H9 (cell line): Measurements from ENCODE around the gene IQSEC1. TPM values are rescaled to one million over a fixed set of nuclear protein-coding genes. Genes with fewer than 3 reads are reported as not detected.

ENCODE experiments used
- DNase-seq: peaks from one replicate; pipeline ENCODE4 v3.0.0-alpha.2; 2017
- H2AFZ ChIP-seq: one replicate; pipeline ENCODE4 v1.6.1; 2013; ENCODE audit warnings: mild to moderate bottlenecking, low read length, control low read depth, moderate library complexity
- H2AK5ac ChIP-seq: 2 replicates; pipeline ENCODE4 v1.6.1; 2013; ENCODE audit warnings: low read length, control low read depth, mixed read lengths; ENCODE audit not compliant: insufficient read length
- H2BK120ac ChIP-seq: one replicate; pipeline ENCODE4 v1.6.1; 2013; ENCODE audit warnings: low read depth, mild to moderate bottlenecking, low read length, control low read depth, inconsistent platforms; ENCODE audit not compliant: poor library complexity, severe bottlenecking
- H2BK12ac ChIP-seq: 2 replicates; pipeline ENCODE4 v1.6.1; 2013; ENCODE audit warnings: low read length, control low read depth, mixed read lengths, low read depth; ENCODE audit not compliant: insufficient read length
- H2BK15ac ChIP-seq: 2 replicates; pipeline ENCODE4 v1.6.1; 2013; ENCODE audit warnings: low read depth, low read length, control low read depth
- H2BK20ac ChIP-seq: one replicate; pipeline ENCODE4 v1.6.1; 2013; ENCODE audit warnings: low read depth, mild to moderate bottlenecking, low read length, control low read depth, inconsistent platforms; ENCODE audit not compliant: poor library complexity, severe bottlenecking
- H2BK5ac ChIP-seq: 2 replicates; pipeline ENCODE4 v1.6.1; 2013; ENCODE audit warnings: low read length, control low read depth, mixed read lengths; ENCODE audit not compliant: insufficient read length
- H3K14ac ChIP-seq: 2 replicates; pipeline ENCODE4 v1.6.1; 2013; ENCODE audit warnings: low read length, control low read depth; ENCODE audit not compliant: insufficient read depth
- H3K18ac ChIP-seq: 2 replicates; pipeline ENCODE4 v1.6.1; 2013; ENCODE audit warnings: low read depth, mild to moderate bottlenecking, mixed read lengths, low read length, control low read depth; ENCODE audit not compliant: insufficient read length
- H3K23ac ChIP-seq: 2 replicates; pipeline ENCODE4 v1.6.1; 2013; ENCODE audit warnings: low read length, control low read depth, mixed read lengths, low read depth; ENCODE audit not compliant: insufficient read length
- H3K23me2 ChIP-seq: 2 replicates; pipeline ENCODE4 v1.6.1; 2013; ENCODE audit warnings: low read depth, mild to moderate bottlenecking, mixed read lengths, low read length, control low read depth; ENCODE audit not compliant: insufficient read length, poor library complexity, severe bottlenecking
- H3K27ac ChIP-seq: 2 replicates; pipeline ENCODE4 v1.5.1; 2013; ENCODE audit warnings: low read length, control low read depth, mixed read lengths, low read depth; ENCODE audit not compliant: insufficient read length
- H3K27me3 ChIP-seq: 2 replicates; pipeline ENCODE4 v1.6.1; 2013; ENCODE audit warnings: low read length, control low read depth, inconsistent platforms; ENCODE audit not compliant: insufficient read depth
- H3K4ac ChIP-seq: 2 replicates; pipeline ENCODE4 v1.6.1; 2013; ENCODE audit warnings: low read depth, mild to moderate bottlenecking, control low read depth, inconsistent platforms, low read length, moderate library complexity
- H3K4me1 ChIP-seq: 2 replicates; pipeline ENCODE4 v1.6.1; 2013; ENCODE audit warnings: low read length, control low read depth, inconsistent platforms; ENCODE audit not compliant: insufficient read depth
- H3K4me2 ChIP-seq: 2 replicates; pipeline ENCODE4 v1.6.1; 2013; ENCODE audit warnings: low read length, control low read depth, mixed read lengths; ENCODE audit not compliant: insufficient read length, insufficient read depth
- H3K56ac ChIP-seq: 2 replicates; pipeline ENCODE4 v1.6.1; 2013; ENCODE audit warnings: low read depth, mild to moderate bottlenecking, mixed read lengths, low read length, control low read depth; ENCODE audit not compliant: insufficient read length
- H3K79me1 ChIP-seq: 2 replicates; pipeline ENCODE4 v1.6.1; 2013; ENCODE audit warnings: low read depth, mild to moderate bottlenecking, moderate library complexity, low read length, control low read depth, inconsistent platforms; ENCODE audit not compliant: insufficient read depth, poor library complexity, severe bottlenecking
- H3K79me2 ChIP-seq: 2 replicates; pipeline ENCODE4 v1.6.1; 2013; ENCODE audit warnings: low read length, control low read depth, inconsistent platforms; ENCODE audit not compliant: insufficient read depth
- H3K9ac ChIP-seq: 2 replicates; pipeline ENCODE4 v1.6.1; 2013; ENCODE audit warnings: low read length, control low read depth, mixed read lengths; ENCODE audit not compliant: insufficient read length; ENCODE audit errors: extremely low read depth
- H3K9me3 ChIP-seq: one replicate; pipeline ENCODE4 v1.6.1; 2013; ENCODE audit warnings: low read depth, low read length, inconsistent platforms; ENCODE audit not compliant: control insufficient read depth
- H3T11ph ChIP-seq: one replicate; pipeline ENCODE4 v1.6.1; 2013; ENCODE audit warnings: mild to moderate bottlenecking, low read length, control low read depth, inconsistent platforms
- H4K20me1 ChIP-seq: one replicate; pipeline ENCODE4 v1.6.1; 2013; ENCODE audit not compliant: control insufficient read depth, insufficient read length, insufficient read depth
- H4K5ac ChIP-seq: 2 replicates; pipeline ENCODE4 v1.6.1; 2013; ENCODE audit warnings: low read depth, mild to moderate bottlenecking, mixed read lengths, low read length, control low read depth; ENCODE audit not compliant: insufficient read length
- H4K8ac ChIP-seq: replicated peaks from 2 replicates; pipeline ENCODE4 v1.6.1; 2013; ENCODE audit warnings: low read length, control low read depth, mixed read lengths, low read depth; ENCODE audit not compliant: insufficient read length
- H4K91ac ChIP-seq: 2 replicates; pipeline ENCODE4 v1.6.1; 2013; ENCODE audit warnings: low read depth, mild to moderate bottlenecking, moderate library complexity, mixed read lengths, low read length, control low read depth; ENCODE audit not compliant: insufficient read length
- H3K27ac Mint-ChIP-seq, 3 experiments: 2 replicates in 2 of 3; 3 replicates in 1 of 3; pipeline ENCODE4 v1.8.0; 2020 to 2021; ENCODE audit warnings: mixed read lengths in 3 of 3, mild to moderate bottlenecking in 1 of 3, moderate library complexity in 1 of 3
- H3K27me3 Mint-ChIP-seq: 2 replicates; pipeline ENCODE4 v1.8.0; 2021; ENCODE audit warnings: low read depth, mild to moderate bottlenecking, moderate library complexity, mixed read lengths
- H3K36me3 Mint-ChIP-seq, 3 experiments: 2 replicates in 2 of 3; 3 replicates in 1 of 3; pipeline ENCODE4 v1.8.0; 2020 to 2021; ENCODE audit warnings: low read depth in 3 of 3, mixed read lengths in 3 of 3; ENCODE audit not compliant: insufficient read depth in 1 of 3
- H3K4me1 Mint-ChIP-seq, 2 experiments: 2 replicates each; pipeline ENCODE4 v1.8.0; 2020; ENCODE audit warnings: mixed read lengths in 2 of 2
- H3K4me3 Mint-ChIP-seq, 2 experiments: 2 replicates in 1 of 2; 3 replicates in 1 of 2; pipeline ENCODE4 v1.8.0; 2020 to 2021; ENCODE audit warnings: mild to moderate bottlenecking in 2 of 2, mixed read lengths in 2 of 2, moderate library complexity in 1 of 2
- H3K9me3 Mint-ChIP-seq, 2 experiments: 2 replicates in 1 of 2; 3 replicates in 1 of 2; pipeline ENCODE4 v1.8.0; 2020; ENCODE audit warnings: mild to moderate bottlenecking in 2 of 2, mixed read lengths in 2 of 2, moderate library complexity in 1 of 2
- WGBS: extraction: QIAGEN DNeasy Blood & Tissue Kit; methylation state at CpG from one replicate; pipeline ENCODE4 v1.1.7; 2013; ENCODE audit warnings: missing lambda C conversion rate, low lambda C conversion rate, mixed read lengths; ENCODE audit not compliant: insufficient read length; ENCODE audit errors: extremely low coverage; 5-methylcytosine and 5-hydroxymethylcytosine counted together
- total RNA-seq: library from RNA; stranded (reverse); gene quantifications from 2 replicates; pipeline ENCODE4 v1.2.1, GENCODE V29; 2021
- TF ChIP-seq, protein P1 (sequence below): fragments of 200-600 bp; sonication (generic); conservative IDR thresholded peaks from 3 replicates; pipeline ENCODE4 v1.8.0; 2021; ENCODE audit warnings: antibody characterized with exemption, mild to moderate bottlenecking

Gene IQSEC1
- total RNA-seq, 1 experiment from 2014 or later: 19.1 TPM

DNA sequence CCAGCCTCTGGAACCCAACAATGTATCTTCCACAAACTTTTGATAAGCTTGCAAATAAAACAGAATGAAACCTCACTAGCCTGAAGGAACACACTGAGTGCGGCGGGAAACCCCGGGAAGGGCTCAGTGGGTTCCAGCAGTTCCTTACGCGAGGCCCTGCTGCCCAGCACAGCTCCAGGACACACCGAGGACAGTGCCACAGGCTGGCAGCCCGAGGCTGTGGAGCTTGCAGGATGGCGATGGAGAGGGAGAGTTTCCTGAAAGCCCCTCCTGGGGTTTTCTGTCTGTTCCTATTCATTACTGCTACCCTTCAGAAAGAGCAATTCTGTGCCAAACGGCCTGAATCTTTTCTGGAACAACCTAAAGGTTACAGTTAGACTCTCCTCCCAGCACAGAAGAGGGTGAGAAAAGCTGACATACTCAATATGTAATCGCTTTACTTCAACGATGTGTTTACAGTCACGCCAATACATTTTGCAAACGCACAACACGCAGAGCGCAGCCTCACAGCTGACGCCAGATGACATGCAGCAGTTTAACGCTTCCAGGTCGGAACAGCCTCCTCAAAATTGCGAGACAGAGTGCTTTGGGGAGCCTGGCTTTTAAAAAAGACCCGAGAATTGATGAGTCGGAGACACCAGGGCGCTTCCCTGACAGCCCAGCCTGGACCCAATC is 174.8 kb downstream of the IQSEC1 start:
- Mint-ChIP-seq H3K4me1 (peaks cover 12 to 17% of the 10 kb centered on the region in 2 experiments), H3K9me3 (no peaks in the 10 kb centered on the region), H3K4me3 (no peak overlapping the region), H3K36me3 (peaks cover 6 to 12% (median 11%) of the 10 kb centered on the region in 3 experiments), H3K27ac (peak overlapping the region in 1 of 3 experiments; percentile 57; a peak in 2 of 7 replicates), H3K27me3 (peaks cover 16% of the 10 kb centered on the region)
- no peaks in the 10 kb centered on the region for H3K79me1 ChIP-seq
- no peak overlapping the region for H2BK20ac ChIP-seq
- H3K9ac ChIP-seq: no peak overlapping the region
- H3T11ph ChIP-seq: no peak overlapping the region
- H3K18ac ChIP-seq: no peak overlapping the region
- H4K5ac ChIP-seq: no peak overlapping the region
- no peak overlapping the region for H4K8ac ChIP-seq
- DNase-seq: no peak
- no peak overlapping the region for H2BK120ac ChIP-seq
- no peaks in the 10 kb centered on the region for H3K27me3 ChIP-seq
- H3K79me2 ChIP-seq: no peaks in the 10 kb centered on the region
- H3K23me2 ChIP-seq: no peaks in the 10 kb centered on the region
- H2BK15ac ChIP-seq: no peak overlapping the region
- TF ChIP-seq, protein P1, sequence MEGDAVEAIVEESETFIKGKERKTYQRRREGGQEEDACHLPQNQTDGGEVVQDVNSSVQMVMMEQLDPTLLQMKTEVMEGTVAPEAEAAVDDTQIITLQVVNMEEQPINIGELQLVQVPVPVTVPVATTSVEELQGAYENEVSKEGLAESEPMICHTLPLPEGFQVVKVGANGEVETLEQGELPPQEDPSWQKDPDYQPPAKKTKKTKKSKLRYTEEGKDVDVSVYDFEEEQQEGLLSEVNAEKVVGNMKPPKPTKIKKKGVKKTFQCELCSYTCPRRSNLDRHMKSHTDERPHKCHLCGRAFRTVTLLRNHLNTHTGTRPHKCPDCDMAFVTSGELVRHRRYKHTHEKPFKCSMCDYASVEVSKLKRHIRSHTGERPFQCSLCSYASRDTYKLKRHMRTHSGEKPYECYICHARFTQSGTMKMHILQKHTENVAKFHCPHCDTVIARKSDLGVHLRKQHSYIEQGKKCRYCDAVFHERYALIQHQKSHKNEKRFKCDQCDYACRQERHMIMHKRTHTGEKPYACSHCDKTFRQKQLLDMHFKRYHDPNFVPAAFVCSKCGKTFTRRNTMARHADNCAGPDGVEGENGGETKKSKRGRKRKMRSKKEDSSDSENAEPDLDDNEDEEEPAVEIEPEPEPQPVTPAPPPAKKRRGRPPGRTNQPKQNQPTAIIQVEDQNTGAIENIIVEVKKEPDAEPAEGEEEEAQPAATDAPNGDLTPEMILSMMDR: no peak
- no CpG with 5 or more reads among the region's 22 CpGs for WGBS
- no peak overlapping the region for H3K4me2 ChIP-seq
- H2BK12ac ChIP-seq: no peak overlapping the region
- no peaks in the 10 kb centered on the region for H4K20me1 ChIP-seq
- H2BK5ac ChIP-seq: no peak overlapping the region
- no peak overlapping the region for H3K27ac ChIP-seq
- H3K23ac ChIP-seq: no peak overlapping the region
- no peak overlapping the region for H2AFZ ChIP-seq
- no peak overlapping the region for H4K91ac ChIP-seq
- H3K14ac ChIP-seq: no peak overlapping the region
- no peaks in the 10 kb centered on the region for H3K4me1 ChIP-seq
- H3K56ac ChIP-seq: no peak overlapping the region
- no peak overlapping the region for H3K4ac ChIP-seq
- H3K9me3 ChIP-seq: no peaks in the 10 kb centered on the region
- no peak overlapping the region for H2AK5ac ChIP-seq
